Stimulated activated CD8-positive, alpha-beta memory T cell treated with anti-CD3 and anti-CD28 coated beads, Interleukin-2, amount 100 ng/mL, for 48 hours (primary cell): Measurements from ENCODE around the gene C21orf58.
"Not testable (repeated sequence)": the region's sequence is repeated elsewhere in the genome, so short reads cannot be mapped to it uniquely, and the experiment has no call there.

ENCODE experiments used
- DNase-seq, 2 donors: peaks; one replicate each; pipeline ENCODE4 v3.0.0-alpha.2; 2020; ENCODE audit warnings: low read depth in 2 of 2

The C21orf58 gene

DNA sequence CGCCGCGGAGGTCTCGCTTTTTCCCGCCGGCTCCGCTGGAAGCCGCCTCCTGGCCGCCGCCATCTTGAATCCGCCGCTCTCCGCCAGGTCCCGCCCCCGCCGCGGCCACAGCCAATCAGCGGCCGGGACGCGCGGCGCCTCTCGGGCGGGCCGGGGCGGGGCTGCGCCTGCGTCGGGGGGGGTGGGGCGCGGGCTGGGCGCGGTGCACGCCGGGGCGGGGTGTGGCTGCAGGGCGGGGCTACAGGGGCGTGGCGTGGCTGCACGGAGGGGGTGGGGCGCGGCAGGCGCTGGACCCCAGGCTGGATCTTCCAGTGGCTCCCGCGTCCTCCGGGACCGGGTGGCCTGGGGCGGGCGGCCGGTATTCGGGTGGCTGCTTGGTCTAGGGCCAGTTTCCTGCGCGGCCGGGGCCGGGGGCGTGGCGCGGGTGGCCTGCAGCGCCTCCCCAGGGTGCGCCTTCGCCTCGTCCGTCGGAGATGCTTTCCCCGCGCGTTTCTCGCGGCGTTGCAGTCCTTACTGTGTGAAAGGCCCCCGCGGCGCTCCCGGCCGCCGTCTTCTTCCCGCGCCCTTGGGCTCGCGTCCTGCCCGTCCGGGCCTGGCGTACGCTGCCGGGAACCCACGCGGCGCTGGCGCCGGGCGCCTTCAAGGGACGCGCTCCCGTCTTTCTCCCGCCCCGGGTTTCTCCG is 861 bp upstream of the C21orf58 start:
- DNase-seq: peak; percentile 74 to 85

DNA sequence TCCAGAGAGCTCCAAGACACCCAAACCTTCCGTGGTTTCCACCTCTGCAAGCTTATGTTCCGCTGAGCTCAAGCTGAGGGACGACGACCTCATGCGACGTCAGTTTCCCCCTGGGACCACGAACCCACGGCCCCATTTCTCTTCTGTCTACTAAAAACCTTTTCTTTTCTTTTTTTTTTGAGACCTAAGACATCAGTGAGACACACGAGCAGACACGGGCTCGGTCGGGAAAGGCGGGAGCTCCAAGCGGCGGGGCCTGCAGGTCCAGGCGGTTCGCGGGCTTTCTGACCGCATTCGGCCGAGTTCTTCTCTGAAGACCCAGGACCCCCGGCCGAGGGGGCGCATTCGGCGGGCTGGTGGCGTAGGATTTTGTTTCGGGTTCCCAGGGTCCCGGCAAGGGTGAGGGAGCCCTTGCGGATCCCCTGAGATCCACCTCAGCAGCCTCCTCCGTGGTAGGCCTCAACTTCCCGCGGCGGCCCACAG is 402 bp downstream of the C21orf58 start:
- no peak for DNase-seq

DNA sequence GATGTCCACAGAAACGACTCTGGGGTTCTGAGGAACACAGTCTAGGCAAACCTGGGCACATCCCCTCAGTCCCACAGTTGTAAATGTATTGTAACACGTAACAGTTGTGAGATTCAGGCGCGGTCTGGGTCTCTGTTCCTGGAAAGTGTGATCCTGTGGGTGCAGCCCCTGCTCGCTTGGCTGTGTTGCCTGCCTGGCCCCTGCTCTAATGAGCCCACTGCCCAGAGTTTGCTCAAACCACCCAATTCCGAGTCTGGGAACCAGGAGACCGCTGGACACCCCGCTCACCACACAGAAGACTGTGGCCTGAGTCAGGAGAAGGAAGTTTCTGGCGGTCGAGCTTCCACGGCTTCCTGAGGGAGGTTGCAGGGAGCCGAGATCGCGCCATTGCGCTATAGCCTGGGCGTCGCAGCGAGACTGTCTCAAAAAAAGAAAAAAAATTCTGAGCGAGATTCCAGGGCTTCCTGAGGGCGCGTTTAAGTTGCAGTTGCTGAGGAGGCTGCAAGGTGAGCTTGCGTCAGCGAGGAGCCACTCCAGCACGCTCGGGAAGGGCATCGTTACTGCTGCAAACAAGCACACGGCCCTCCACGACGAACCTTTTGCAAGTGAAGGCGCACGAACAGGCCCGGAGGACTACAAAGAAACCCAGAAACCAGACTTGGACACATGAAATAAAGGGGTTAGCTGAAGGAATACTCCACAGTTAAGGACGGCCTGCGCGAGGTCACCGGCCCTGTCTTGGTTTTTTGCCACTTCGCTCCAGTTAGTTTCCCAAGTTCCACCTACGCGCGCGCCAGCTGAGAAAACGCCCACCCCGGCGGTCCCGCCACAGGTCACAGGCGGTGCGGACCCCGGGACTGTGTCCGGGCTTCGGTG is 1.1 kb downstream of the C21orf58 start:
- peak in 1 of 2 donors; percentile 18 for DNase-seq

- no peak for DNase-seq
These were observed 3.3 kb downstream of the C21orf58 start for GRCh38 chr21:46320331-46320801.

DNA sequence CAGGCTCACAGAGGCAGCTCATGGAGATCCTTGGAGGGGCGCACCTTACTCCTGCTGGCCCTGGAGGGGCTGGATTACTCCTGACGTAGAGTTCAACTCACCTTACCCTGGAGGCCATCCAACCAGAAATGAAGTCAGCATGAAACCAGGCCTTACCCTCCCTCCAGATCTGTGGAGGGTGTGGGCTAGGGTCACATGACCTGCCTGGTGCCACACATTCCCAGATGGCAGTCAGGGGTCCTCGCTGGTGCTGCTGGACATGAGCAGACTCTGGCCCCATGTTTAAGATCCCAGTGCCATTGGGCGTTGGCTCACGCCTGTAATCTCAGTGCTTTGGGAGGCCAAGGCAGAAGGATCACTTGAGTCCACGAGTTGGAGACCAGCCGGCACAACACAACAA is 4.5 kb downstream of the C21orf58 start:
- no peak for DNase-seq

GRCh38 chr21:46318464-46318845 is 5.2 kb downstream of the C21orf58 start:
- DNase-seq: no peak

GRCh38 chr21:46317710-46318463 is 5.8 kb downstream of the C21orf58 start:
- DNase-seq: no peak

DNA sequence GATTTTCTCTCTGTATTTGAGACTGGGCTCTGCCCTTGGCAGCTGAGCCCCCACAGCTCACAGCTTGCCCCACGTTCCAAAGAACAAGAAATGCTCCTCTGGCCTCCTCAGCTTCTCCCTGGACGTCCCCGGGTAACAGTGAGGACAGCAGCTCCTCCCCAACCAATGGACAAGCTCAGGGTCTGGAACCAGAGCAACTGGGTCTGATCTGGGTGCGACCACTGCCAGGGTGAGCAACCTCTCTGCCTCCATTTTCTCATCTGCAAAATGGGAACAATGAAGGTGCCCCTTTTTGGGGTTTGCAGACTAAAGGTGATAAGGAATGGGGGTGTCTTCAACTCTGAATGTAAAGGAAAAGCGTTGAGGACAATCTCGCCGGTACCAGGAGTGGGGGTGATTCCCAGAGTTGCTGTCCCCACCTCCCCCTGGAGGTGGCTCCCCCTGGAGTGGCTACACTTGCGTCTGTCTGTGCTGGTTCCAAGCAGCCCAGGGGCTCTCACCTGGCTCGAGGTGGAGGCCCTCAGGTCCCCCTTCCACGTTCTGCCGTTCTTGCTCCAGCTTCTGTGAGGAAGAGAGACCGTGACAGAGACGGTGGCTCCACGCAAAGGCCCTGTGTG is 6.9 kb downstream of the C21orf58 start:
- DNase-seq: no peak

DNA sequence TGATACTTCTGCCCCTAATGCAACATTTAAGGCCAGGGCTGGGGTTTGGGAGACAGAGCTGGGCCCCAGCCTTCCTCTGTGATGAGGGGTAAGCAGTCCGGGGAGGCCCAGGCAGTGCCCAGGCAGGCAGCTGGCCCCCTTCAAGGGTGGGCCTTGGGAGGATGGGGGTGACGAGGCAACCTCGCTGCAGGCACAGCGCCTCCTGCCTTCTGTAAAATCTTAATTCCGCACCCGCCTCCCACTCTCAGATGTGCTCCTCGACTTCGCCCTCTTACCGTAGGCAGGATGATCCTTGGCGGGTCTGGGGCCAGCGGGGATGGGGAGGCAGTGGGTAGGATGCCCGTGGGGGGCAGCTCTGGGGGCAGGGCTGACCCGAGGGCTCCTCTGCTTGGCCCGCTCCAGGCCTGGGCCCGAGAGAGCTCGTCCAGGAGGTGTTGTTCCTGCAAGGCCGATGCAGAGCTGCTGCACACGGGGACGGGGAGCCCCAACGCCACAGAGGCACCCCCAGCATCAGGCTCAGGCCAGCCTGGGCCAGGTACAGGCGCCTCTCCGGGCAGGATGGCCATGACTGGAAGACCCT is 9.1 kb downstream of the C21orf58 start:
- no peak for DNase-seq

DNA sequence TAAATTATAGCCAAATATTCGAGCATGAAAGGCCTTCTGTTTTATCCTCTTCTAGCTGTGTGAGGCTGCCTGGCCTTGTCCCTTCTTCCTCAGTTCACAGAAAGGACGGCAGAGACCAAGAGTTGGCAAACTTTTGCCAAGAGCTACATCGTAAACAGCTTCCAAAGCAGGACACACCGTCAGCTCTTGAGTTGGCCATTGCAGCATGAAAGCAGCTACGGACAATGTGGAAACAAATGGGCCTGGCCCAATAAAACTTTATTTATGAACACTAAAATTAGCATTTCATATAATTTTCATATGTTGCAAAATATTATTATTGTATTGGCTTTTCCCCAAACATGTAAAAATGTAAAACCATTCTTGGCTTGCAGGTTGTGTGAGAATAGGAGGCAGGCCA is 10.7 kb downstream of the C21orf58 start:
- DNase-seq: no peak

- DNase-seq: no peak
These were observed 12.1 kb downstream of the C21orf58 start for GRCh38 chr21:46311568-46311967.

DNA sequence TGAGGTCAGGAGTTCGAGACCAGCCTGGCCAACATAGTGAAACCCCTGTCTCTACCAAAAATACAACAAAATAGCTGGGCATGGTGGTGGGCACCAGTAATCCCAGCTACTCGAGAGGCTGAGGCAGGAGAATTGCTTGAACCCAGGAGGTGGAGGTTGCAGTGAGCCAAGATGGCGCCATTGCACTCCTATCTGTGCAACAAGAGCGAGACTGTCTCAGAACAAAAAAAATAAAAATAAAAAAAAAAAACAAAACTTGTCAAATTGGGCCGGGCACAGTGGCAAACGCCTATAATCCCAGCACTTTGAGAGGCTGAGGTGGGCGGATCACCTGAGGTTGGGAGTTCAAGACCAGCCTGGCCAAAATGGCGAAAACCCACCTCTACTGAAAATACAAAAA is 13.4 kb downstream of the C21orf58 start:
- DNase-seq: not testable (repeated sequence)

DNA sequence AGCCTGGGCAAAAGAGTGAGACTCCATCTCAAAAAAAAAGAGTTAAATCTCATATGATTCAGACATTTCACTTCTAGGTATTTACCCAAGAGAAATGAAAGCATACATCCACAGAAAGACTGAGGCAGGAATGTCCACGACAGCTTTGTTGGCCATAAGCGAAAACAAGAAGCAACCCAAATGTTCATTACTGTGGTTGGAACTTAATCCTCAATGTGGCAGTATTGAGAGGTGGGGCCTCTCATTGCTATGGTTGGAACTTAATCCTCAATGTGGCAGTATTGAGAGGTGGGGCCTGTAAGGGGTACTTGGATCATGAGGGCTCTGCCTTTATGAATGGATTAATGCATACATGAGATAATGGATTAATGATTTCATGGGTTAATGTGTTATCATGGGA is 15.2 kb downstream of the C21orf58 start:
- no peak for DNase-seq

GRCh38 chr21:46307625-46308024 is 16.0 kb downstream of the C21orf58 start:
- no peak for DNase-seq

DNA sequence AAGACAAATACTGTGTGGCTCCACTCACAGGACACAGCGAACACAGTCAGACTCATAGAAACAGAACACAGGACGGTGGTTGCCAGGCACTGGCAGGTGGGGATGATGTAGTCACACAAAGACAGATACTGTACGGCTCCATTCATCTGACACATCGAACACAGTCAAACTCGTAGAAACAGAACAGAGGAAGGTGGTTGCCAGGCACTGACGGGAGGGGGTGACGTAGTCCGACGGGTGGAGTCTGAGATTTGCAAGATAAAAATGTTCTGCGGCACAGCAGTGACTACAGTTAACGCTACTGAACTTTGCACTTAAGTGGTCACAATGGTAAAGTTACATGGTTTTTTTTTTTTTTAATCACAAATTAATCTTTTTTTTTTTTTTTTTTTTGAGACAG is 18.7 kb downstream of the C21orf58 start:
- no peak for DNase-seq

- DNase-seq: no peak
These were observed 19.2 kb downstream of the C21orf58 start for GRCh38 chr21:46304437-46304836.

GRCh38 chr21:46301759-46302158 is 21.9 kb downstream of the C21orf58 start:
- no peak for DNase-seq

DNA sequence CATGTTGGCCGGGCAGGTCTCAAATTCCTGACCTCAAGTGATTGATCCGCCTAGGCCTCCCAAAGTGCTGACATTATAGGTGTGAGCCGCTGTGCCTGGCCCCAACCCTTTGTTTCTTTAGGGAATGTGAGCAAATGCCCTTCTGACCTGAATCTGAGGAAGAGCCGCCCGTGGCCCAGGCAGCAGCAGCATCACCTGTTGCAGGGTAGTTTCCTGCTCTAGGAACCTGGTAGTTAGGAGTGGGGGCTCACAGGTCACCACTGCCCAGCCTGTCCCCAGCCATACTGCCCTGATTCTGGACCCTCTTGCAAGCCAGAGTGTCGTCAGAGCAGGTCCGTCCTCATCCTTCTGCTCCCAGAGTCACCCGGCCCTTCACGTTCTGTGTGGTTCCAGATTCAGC is 24.5 kb downstream of the C21orf58 start:
- no peak for DNase-seq

DNA sequence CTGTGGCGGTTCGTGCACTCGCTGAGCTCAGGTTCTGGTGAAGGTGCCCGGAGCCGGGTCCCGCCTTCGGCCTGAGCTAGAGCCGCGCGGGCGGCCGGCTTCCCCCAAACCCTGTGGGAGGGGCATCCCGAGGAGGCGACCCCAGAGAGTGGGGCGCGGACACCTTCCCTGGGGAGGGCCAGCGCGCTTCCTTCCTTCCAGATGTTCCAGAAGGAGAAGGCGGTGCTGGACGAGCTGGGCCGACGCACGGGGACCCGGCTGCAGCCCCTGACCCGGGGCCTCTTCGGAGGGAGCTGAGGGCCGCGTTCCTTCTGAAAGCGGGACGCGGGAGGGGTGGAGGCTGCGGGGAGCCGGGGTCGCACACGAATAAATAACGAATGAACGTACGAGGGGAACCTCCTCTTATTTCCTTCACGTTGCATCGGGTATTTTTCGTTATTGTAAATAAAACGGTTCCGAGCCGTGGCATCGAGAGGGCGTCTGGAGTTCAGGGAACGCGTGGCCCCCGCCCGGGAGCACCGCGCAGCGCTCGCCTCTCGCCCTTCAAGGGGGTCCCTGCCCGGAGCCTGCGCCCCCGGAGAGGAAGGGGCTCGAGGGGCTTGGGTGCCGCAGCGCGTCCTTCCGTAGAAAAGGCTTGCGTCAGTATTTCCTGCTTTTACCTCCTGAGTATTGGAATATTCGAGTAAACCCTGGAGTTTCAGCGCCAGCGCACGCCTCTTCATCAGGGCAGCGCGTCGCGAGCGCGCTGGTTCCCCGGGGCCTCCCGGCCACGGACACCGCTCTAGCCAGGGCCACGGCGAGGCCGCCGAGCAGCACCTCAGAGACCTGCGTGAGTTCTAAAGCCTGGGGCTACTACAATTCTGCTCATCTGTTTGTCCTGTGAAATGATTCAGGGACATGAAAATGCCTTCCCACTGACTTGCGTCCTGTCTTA is 26.1 kb downstream of the C21orf58 start:
- no peak for DNase-seq
